Left lung (tissue), 10 donors: ENCODE data around the gene CDS2. TPM values are rescaled to one million over a fixed set of nuclear protein-coding genes. Genes with fewer than 3 reads are reported as not detected.
A peak's percentile ranks its signal among the peaks of the same experiment; 100 is the strongest.

Source experiments
- ATAC-seq: fragments of 200-7000 bp; cut with Tn5 transposase; one replicate; pipeline ENCODE4 v1.9.1; 2020; ENCODE audit warnings: moderate library complexity
- DNase-seq, 4 donors: peaks; one replicate each; pipeline ENCODE4 v3.0.0-alpha.2; 2013 to 2020
- H3K27ac ChIP-seq, 2 donors: fragments of 200-600 bp; sonication (generic) in 1 of 2; one replicate each; pipeline versions ENCODE4 v1.5.0 to v1.8.0; 2020 to 2021
- H3K27me3 ChIP-seq, 2 donors: fragments of 200-600 bp; sonication (generic) in 1 of 2; one replicate each; pipeline versions ENCODE4 v1.5.0 to v1.8.0; 2020 to 2021
- H3K36me3 ChIP-seq, 2 donors: fragments of 200-600 bp; sonication (generic) in 1 of 2; one replicate each; pipeline versions ENCODE4 v1.5.0 to v1.8.0; 2020 to 2021
- H3K4me1 ChIP-seq, 2 donors: fragments of 200-600 bp; one replicate each; pipeline ENCODE4 v1.8.0; 2021
- H3K4me3 ChIP-seq, 2 donors: fragments of 200-600 bp; sonication (generic) in 1 of 2; one replicate each; pipeline versions ENCODE4 v1.5.0 to v1.8.0; 2020 to 2021; ENCODE audit warnings: mild to moderate bottlenecking in 1 of 2
- H3K9me3 ChIP-seq, 2 donors: fragments of 200-600 bp; sonication (generic) in 1 of 2; one replicate each; pipeline versions ENCODE4 v1.5.0 to v1.8.0; 2020 to 2021
- intact Hi-C, 2 donors: fragments of 100-400 bp; cut with DNase I; formaldehyde crosslinking; loops; one replicate each; pipeline versions ENCODE4 v1.11.2 to v1.14.2; 2022
- polyA plus RNA-seq, 6 donors: library from polyadenylated mRNA; unstranded; fragments of 120-200 nt; gene quantifications; one replicate each; pipeline ENCODE4 v1.2.1, GENCODE V29; 2013; ENCODE audit not compliant: insufficient read length in 6 of 6
- total RNA-seq, 2 donors: library from RNA; stranded (reverse); fragmentation: NEBNext Ultra II Directional; extraction: Animal tissue kit (Norgen Biotek cat#: 25700); gene quantifications; one replicate each; pipeline ENCODE4 v1.2.1, GENCODE V29; 2021
- TF ChIP-seq, protein P1 (sequence below), 2 donors: fragments of 200-600 bp; sonication (generic) in 1 of 2; IDR thresholded peaks; one replicate each; pipeline versions ENCODE4 v1.5.0 to v1.8.0; 2021; ENCODE audit warnings: antibody characterized with exemption in 2 of 2
- donor health status: DM: no; HTN: yes; CAD: no.
- donor health status: DM: no; HTN: no; CAD: no.

CDS2 gene
- total and polyA plus RNA-seq, 8 donors = 26.7 to 61.0 (median 30.4) TPM

DNA sequence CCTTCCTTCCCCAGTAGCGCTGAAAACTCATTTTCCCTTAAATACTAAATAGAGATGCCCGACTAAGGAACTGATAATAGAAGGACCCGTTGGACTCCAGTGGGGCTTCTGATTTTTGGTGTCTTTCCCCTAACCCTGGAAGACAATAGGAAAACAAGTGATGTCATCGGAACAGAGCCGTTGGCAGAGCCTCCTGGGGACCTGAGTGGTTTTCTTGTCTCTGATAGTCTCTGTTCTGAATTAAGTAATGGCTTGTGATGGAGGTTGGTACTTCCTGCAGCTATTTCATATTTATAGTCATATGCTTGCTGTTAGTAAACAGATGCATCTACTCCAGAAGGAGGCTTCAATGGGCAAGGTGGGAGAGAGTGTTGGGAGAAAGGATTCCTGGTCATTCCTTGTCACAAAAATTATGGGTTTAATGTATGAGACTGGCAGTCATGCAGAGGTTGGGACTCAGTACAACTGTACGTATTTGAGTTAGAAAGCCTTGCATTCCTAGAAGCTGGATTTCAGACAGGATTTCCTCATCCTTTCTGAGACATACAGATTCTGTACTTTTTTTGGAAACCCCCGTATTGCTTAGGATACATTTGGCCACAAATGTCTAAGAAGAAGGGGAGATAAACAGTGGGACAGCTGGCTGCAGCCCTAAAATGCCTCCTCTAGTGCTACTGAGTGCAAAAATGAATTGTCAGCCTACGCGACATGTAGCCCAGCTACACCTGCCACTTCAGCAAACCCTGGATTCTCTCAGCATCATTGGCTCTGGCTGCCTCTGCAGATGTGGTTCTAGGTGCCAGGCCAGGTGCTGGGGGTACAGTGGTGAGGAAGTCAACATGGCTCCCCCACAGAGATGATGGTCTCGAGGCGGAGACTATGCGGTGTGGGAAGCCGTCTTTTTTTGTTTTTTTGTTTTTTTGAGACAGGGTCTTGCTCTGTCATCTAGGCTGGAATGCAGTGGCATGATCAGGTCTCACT lies 38.1 kb downstream of the CDS2 start:
- H3K27ac ChIP-seq = no peak overlapping the region
- TF ChIP-seq, protein P1, sequence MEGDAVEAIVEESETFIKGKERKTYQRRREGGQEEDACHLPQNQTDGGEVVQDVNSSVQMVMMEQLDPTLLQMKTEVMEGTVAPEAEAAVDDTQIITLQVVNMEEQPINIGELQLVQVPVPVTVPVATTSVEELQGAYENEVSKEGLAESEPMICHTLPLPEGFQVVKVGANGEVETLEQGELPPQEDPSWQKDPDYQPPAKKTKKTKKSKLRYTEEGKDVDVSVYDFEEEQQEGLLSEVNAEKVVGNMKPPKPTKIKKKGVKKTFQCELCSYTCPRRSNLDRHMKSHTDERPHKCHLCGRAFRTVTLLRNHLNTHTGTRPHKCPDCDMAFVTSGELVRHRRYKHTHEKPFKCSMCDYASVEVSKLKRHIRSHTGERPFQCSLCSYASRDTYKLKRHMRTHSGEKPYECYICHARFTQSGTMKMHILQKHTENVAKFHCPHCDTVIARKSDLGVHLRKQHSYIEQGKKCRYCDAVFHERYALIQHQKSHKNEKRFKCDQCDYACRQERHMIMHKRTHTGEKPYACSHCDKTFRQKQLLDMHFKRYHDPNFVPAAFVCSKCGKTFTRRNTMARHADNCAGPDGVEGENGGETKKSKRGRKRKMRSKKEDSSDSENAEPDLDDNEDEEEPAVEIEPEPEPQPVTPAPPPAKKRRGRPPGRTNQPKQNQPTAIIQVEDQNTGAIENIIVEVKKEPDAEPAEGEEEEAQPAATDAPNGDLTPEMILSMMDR (IDR thresholded peaks at IDR 0.05) = no peak
- H3K4me1 ChIP-seq = peaks cover 18 to 54% of the 10 kb centered on the region in 2 donors
- peaks cover 0 to 2% of the 10 kb centered on the region in 2 donors for H3K36me3 ChIP-seq
- no peaks in the 10 kb centered on the region for H3K27me3 ChIP-seq
- no peaks in the 10 kb centered on the region for H3K9me3 ChIP-seq
- intact Hi-C loops = no loop called here
- DNase-seq (no peak), ATAC-seq (no peak)
- no peak overlapping the region for H3K4me3 ChIP-seq

DNA sequence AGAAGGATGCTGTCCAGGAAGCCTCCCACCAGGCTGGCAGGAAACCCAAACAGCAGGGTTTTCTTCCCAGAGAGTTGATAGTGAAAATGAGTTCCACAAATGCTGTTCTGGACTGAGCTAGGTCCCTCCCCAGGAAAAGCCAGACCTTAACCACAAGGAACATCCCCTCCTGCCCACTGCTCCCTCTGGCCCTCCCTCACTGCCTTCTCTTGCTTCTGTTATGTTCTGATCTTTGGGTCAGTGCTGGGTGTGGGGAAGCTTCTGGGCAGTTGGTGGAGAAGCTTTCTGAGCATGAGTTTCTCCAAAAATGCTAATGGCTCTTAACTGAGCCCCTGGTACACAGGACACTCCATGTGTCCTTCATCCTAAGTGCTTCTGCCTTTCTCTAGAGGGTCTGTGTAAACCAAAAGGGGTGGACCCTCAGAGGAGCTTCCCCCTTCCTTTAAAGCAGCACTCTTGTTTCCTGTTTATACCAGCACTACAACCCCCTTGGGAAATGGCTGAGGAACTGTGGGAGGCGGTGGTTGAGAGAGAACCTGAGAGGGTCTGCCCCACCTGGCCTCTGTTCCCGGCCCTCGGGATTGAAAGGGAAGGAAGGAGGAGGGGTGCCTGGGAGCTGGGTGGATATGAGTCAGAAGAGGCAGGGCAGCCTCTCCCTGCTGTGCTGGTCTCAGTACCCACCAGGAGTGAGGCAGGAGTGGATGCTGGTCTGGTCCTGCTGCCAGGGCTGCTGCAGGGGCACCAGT lies 42.0 kb downstream of the CDS2 start:
- ATAC-seq (peak; percentile 81), DNase-seq (peak in 1 of 4 donors; percentile 19)
- Histone ChIP-seq H3K27me3 (no peaks in the 10 kb centered on the region), H3K4me3 (no peak overlapping the region), H3K9me3 (no peaks in the 10 kb centered on the region), H3K36me3 (peaks cover 0 to 8% of the 10 kb centered on the region in 2 donors), H3K27ac (peak overlapping the region; percentile 52 to 77), H3K4me1 (peaks cover 11 to 55% of the 10 kb centered on the region in 2 donors)
- intact Hi-C loops = no loop called here
- TF ChIP-seq, protein P1 (IDR thresholded peaks at IDR 0.05) = no peak

GRCh38 chr20:5170341-5170740 lies 43.5 kb downstream of the CDS2 start:
- Histone ChIP-seq H3K9me3 (no peaks in the 10 kb centered on the region), H3K4me1 (peaks cover 11 to 49% of the 10 kb centered on the region in 2 donors), H3K27me3 (no peaks in the 10 kb centered on the region), H3K27ac (peak overlapping the region in 1 of 2 donors; percentile 77), H3K36me3 (peaks cover 0 to 22% of the 10 kb centered on the region in 2 donors), H3K4me3 (no peak overlapping the region)
- intact Hi-C loops = no loop called here
- DNase-seq (no peak), ATAC-seq (no peak)
- TF ChIP-seq, protein P1 (IDR thresholded peaks at IDR 0.05) = no peak

DNA sequence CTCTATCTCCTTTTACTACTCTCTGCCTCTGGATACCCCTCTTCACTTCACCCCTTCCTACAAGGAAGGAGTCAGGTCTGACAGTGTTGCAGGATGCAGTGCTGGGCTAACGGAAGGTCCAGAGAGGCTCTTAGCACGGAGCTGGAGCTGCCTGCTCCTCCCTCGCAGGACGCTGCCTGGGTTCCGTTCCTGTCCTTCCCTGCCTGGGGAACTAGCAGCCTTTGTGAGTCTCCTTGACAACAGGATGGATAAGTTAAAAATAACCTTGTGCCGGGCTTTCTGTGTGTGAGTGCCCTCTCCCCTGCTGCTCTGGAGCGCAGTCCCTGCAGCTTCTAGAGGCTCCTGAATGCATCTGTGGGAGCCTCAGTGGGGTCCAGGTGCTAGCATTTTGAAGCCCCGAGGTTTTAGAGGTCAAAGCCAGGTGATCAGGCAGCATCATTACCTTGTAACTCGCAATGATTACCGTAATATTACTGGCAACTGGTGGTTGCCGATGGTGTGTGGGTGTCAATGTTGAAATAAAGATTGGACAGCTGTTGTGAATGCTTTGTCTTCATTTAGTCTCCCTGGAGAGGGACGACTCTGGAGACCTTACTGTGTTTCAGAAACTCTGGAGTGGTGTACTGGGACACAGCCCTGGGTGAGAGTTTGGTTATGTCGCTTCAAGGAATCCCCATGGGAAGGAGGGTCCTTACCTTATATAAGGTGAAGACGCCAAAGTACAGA lies 44.4 kb downstream of the CDS2 start:
- no peak overlapping the region for H3K27ac ChIP-seq
- ATAC-seq (no peak), DNase-seq (peak in 1 of 4 donors; percentile 33)
- no peaks in the 10 kb centered on the region for H3K27me3 ChIP-seq
- intact Hi-C loops = no loop called here
- TF ChIP-seq, protein P1 (IDR thresholded peaks at IDR 0.05) = no peak
- H3K4me1 ChIP-seq = peaks cover 11 to 49% of the 10 kb centered on the region in 2 donors
- H3K4me3 ChIP-seq = no peak overlapping the region
- no peaks in the 10 kb centered on the region for H3K9me3 ChIP-seq
- H3K36me3 ChIP-seq = peaks cover 0 to 31% of the 10 kb centered on the region in 2 donors
